Measurements from ENCODE around the gene GSTCD.

- TF ChIP-seq CTCF (IDR thresholded peaks at IDR 0.05; ENCODE audit: poor library complexity) (no peak), EZH2 (IDR thresholded peaks at IDR 0.05; ENCODE audit: borderline replicate concordance) (no peak)
Measured at GRCh38 chr4:105845559-105845958, 137.0 kb downstream of the GSTCD start.

Measured in hepatocyte (in vitro differentiated cells).